GM12872 (cell line): Measurements from ENCODE around the gene ACTL7B.

ENCODE experiments used
- CTCF ChIP-seq: IDR thresholded peaks from 3 replicates; pipeline ENCODE4 v1.5.1; 2011; ENCODE audit warnings: low read depth, mild to moderate bottlenecking, low read length, moderate library complexity; ENCODE audit not compliant: insufficient read depth

ACTL7B gene

GRCh38 chr9:108889649-108890067 is 33.9 kb upstream of the ACTL7B start:
- 0 out of 3 replicates have a peak, but pooled peaks have one; percentile 7 for TF ChIP-seq CTCF

GRCh38 chr9:108885643-108886348 is 30.0 kb upstream of the ACTL7B start:
- no peak for TF ChIP-seq CTCF

GRCh38 chr9:108884701-108885100 is 28.9 kb upstream of the ACTL7B start:
- TF ChIP-seq CTCF, result no peak

- TF ChIP-seq CTCF, result no peak
These were observed 27.3 kb upstream of the ACTL7B start for GRCh38 chr9:108883085-108883484.

- TF ChIP-seq CTCF, result no peak
These were observed 26.5 kb upstream of the ACTL7B start for GRCh38 chr9:108882052-108882888.

- no peak for TF ChIP-seq CTCF
These were observed 25.0 kb upstream of the ACTL7B start for GRCh38 chr9:108880738-108881316.

- TF ChIP-seq CTCF, result no peak
These were observed 21.7 kb upstream of the ACTL7B start for GRCh38 chr9:108877524-108877923.
